CD8-positive, alpha-beta memory T cell (primary cell): ENCODE results near the gene SLC35B3. TPM values are rescaled to one million over a fixed set of nuclear protein-coding genes. Genes with fewer than 3 reads are reported as not detected.
A peak's percentile ranks its signal among the peaks of the same experiment; 100 is the strongest.
"Not testable (repeated sequence)": the region's sequence is repeated elsewhere in the genome, so short reads cannot be mapped to it uniquely, and the experiment has no call there.

ENCODE experiments used
- CTCF ChIA-PET: fragments of 350-600 bp; sonication (Branson Sonifier 250); formaldehyde crosslinking; loops from one replicate; lab custom pipeline; 2021; ENCODE audit warnings: antibody characterized with exemption; lab: Charles Lee
- POLR2A ChIA-PET: fragments of 350-600 bp; sonication (Branson Sonifier 250); formaldehyde crosslinking; loops from one replicate; lab custom pipeline; 2021; ENCODE audit warnings: antibody characterized with exemption; lab: Charles Lee
- DNase-seq, 5 donors: peaks; one replicate each; pipeline versions ENCODE4 v3.0.0 to v3.0.0-alpha.2; 2020 to 2022; ENCODE audit warnings: mixed read lengths in 1 of 5
- H3K27ac ChIP-seq: one replicate; pipeline ENCODE4 v1.7.0; 2013; ENCODE audit warnings: low read depth, mild to moderate bottlenecking, low read length, moderate library complexity
- H3K27me3 ChIP-seq: 2 replicates; pipeline ENCODE4 v1.7.0; 2013; ENCODE audit warnings: low read length, mild to moderate bottlenecking; ENCODE audit not compliant: insufficient read depth, poor library complexity, severe bottlenecking
- H3K36me3 ChIP-seq: 2 replicates; pipeline ENCODE4 v1.7.0; 2013; ENCODE audit warnings: mild to moderate bottlenecking, low read length, moderate library complexity; ENCODE audit not compliant: insufficient read depth
- H3K4me1 ChIP-seq: 2 replicates; pipeline ENCODE4 v1.7.0; 2013; ENCODE audit warnings: mild to moderate bottlenecking, low read length, moderate library complexity; ENCODE audit not compliant: insufficient read depth
- H3K4me3 ChIP-seq: 2 replicates; pipeline ENCODE4 v1.7.0; 2013; ENCODE audit warnings: mild to moderate bottlenecking, low read length
- H3K9me3 ChIP-seq: 2 replicates; pipeline ENCODE4 v1.7.0; 2013; ENCODE audit warnings: mild to moderate bottlenecking, low read length
- H3K27ac Mint-ChIP-seq, 8 donors: one replicate each; pipeline ENCODE4 v1.8.0; 2020 to 2021; ENCODE audit warnings: mixed read lengths in 8 of 8, mild to moderate bottlenecking in 6 of 8, inconsistent platforms in 3 of 8, moderate library complexity in 3 of 8
- H3K27me3 Mint-ChIP-seq, 2 donors: one replicate each; pipeline ENCODE4 v1.8.0; 2020 to 2021; ENCODE audit warnings: mixed read lengths in 2 of 2, mild to moderate bottlenecking in 1 of 2, moderate library complexity in 1 of 2
- H3K36me3 Mint-ChIP-seq, 3 donors: one replicate each; pipeline ENCODE4 v1.8.0; 2020 to 2021; ENCODE audit warnings: mixed read lengths in 3 of 3, inconsistent platforms in 1 of 3, mild to moderate bottlenecking in 1 of 3
- H3K4me1 Mint-ChIP-seq, 3 donors: one replicate each; pipeline ENCODE4 v1.8.0; 2020 to 2021; ENCODE audit warnings: mixed read lengths in 3 of 3, inconsistent platforms in 1 of 3, mild to moderate bottlenecking in 1 of 3
- H3K4me3 Mint-ChIP-seq, 7 donors: one replicate each; pipeline ENCODE4 v1.8.0; 2020 to 2021; ENCODE audit warnings: mixed read lengths in 7 of 7, mild to moderate bottlenecking in 6 of 7, moderate library complexity in 4 of 7, inconsistent platforms in 2 of 7
- H3K9me3 Mint-ChIP-seq, 5 donors: one replicate each; pipeline ENCODE4 v1.8.0; 2020 to 2022; ENCODE audit warnings: mixed read lengths in 5 of 5, mild to moderate bottlenecking in 3 of 5, moderate library complexity in 2 of 5, inconsistent platforms in 1 of 5
- polyA plus RNA-seq: library from polyadenylated mRNA; unstranded; fragments of 300-500 nt; fragmentation: Illumina TruSeq; gene quantifications from one replicate; pipeline ENCODE4 v1.2.3, GENCODE V29; 2021
- total RNA-seq, 2 experiments: library from RNA; stranded (reverse); gene quantifications; one replicate each; pipeline ENCODE4 v1.2.3, GENCODE V29; 2021

Gene SLC35B3
- total and polyA plus RNA-seq, 3 experiments from 2014 or later, result 11.0 to 13.2 (median 12.5) TPM

GRCh38 chr6:8405946-8406345 lies 29.4 kb downstream of the SLC35B3 start:
- H3K27me3 ChIP-seq, CTCF ChIA-PET, H3K4me1 ChIP-seq, POLR2A ChIA-PET, H3K27me3 Mint-ChIP-seq, H3K4me3 ChIP-seq, H3K9me3 ChIP-seq, H3K9me3 Mint-ChIP-seq, H3K27ac Mint-ChIP-seq, H3K36me3 ChIP-seq, H3K4me1 Mint-ChIP-seq, H3K4me3 Mint-ChIP-seq, DNase-seq, H3K27ac ChIP-seq: not testable (repeated sequence)
- H3K36me3 Mint-ChIP-seq, result peaks cover 19 to 29% (median 22%) of the 10 kb centered on the region in 3 donors

GRCh38 chr6:8402546-8402945 lies 32.8 kb downstream of the SLC35B3 start:
- no peaks in the 10 kb centered on the region for H3K4me1 Mint-ChIP-seq
- peaks cover 3 to 23% (median 9%) of the 10 kb centered on the region in 3 donors for H3K36me3 Mint-ChIP-seq
- H3K4me3 Mint-ChIP-seq, result no peak overlapping the region
- POLR2A ChIA-PET, result no interaction called here
- H3K36me3 ChIP-seq, result no peaks in the 10 kb centered on the region
- CTCF ChIA-PET, result no interaction called here
- no peaks in the 10 kb centered on the region for H3K27me3 ChIP-seq
- no peaks in the 10 kb centered on the region for H3K4me1 ChIP-seq
- no peak overlapping the region for H3K4me3 ChIP-seq
- H3K27me3 Mint-ChIP-seq, result no peaks in the 10 kb centered on the region
- no peak overlapping the region for H3K27ac Mint-ChIP-seq
- no peak overlapping the region for H3K27ac ChIP-seq
- H3K9me3 ChIP-seq, result no peaks in the 10 kb centered on the region
- no peaks in the 10 kb centered on the region for H3K9me3 Mint-ChIP-seq
- DNase-seq, result no peak

- peaks cover 0 to 7% of the 10 kb centered on the region in 2 donors for H3K27me3 Mint-ChIP-seq
- ChIA-PET POLR2A (no interaction called here), CTCF (no interaction called here)
- H3K4me1 ChIP-seq, result no peaks in the 10 kb centered on the region
- no peaks in the 10 kb centered on the region for H3K27me3 ChIP-seq
- H3K36me3 ChIP-seq, result no peaks in the 10 kb centered on the region
- no peak overlapping the region for H3K4me3 ChIP-seq
- H3K9me3 Mint-ChIP-seq, result no peaks in the 10 kb centered on the region
- no peaks in the 10 kb centered on the region for H3K4me1 Mint-ChIP-seq
- H3K9me3 ChIP-seq, result no peaks in the 10 kb centered on the region
- DNase-seq, result no peak
- H3K4me3 Mint-ChIP-seq, result no peak overlapping the region
- H3K36me3 Mint-ChIP-seq, result peaks cover 0 to 22% (median 8%) of the 10 kb centered on the region in 3 donors
- H3K27ac Mint-ChIP-seq, result no peak overlapping the region
- H3K27ac ChIP-seq, result no peak overlapping the region
These were observed 34.7 kb downstream of the SLC35B3 start for GRCh38 chr6:8400663-8401062.

- peak in 1 of 5 donors; percentile 14 for DNase-seq
- H3K9me3 ChIP-seq, result no peaks in the 10 kb centered on the region
- POLR2A ChIA-PET, result no interaction called here
- H3K36me3 ChIP-seq, result no peaks in the 10 kb centered on the region
- peaks cover 18% of the 10 kb centered on the region for H3K4me1 ChIP-seq
- no peaks in the 10 kb centered on the region for H3K27me3 ChIP-seq
- Mint-ChIP-seq H3K4me1 (peaks cover 12 to 17% (median 14%) of the 10 kb centered on the region in 3 donors), H3K9me3 (no peaks in the 10 kb centered on the region), H3K36me3 (peaks cover 0 to 8% (median 2%) of the 10 kb centered on the region in 3 donors), H3K4me3 (peak overlapping the region in 2 of 7 donors; percentile 28 to 60), H3K27me3 (peaks cover 1 to 11% of the 10 kb centered on the region in 2 donors), H3K27ac (peak overlapping the region in 1 of 8 donors; percentile 12)
- CTCF ChIA-PET, result no interaction called here
- no peak overlapping the region for H3K4me3 ChIP-seq
- no peak overlapping the region for H3K27ac ChIP-seq
These were observed 42.8 kb downstream of the SLC35B3 start for GRCh38 chr6:8392569-8392968.

GRCh38 chr6:8391934-8392333 lies 43.4 kb downstream of the SLC35B3 start:
- Histone ChIP-seq H3K27me3 (no peaks in the 10 kb centered on the region), H3K36me3 (no peaks in the 10 kb centered on the region), H3K9me3 (no peaks in the 10 kb centered on the region), H3K4me1 (peaks cover 18% of the 10 kb centered on the region), H3K4me3 (no peak overlapping the region), H3K27ac (no peak overlapping the region)
- H3K9me3 Mint-ChIP-seq, result no peaks in the 10 kb centered on the region
- DNase-seq, result no peak
- H3K27ac Mint-ChIP-seq, result no peak overlapping the region
- peaks cover 0 to 6% (median 2%) of the 10 kb centered on the region in 3 donors for H3K36me3 Mint-ChIP-seq
- peaks cover 12 to 17% (median 14%) of the 10 kb centered on the region in 3 donors for H3K4me1 Mint-ChIP-seq
- peaks cover 1 to 9% of the 10 kb centered on the region in 2 donors for H3K27me3 Mint-ChIP-seq
- ChIA-PET POLR2A (no interaction called here), CTCF (no interaction called here)
- no peak overlapping the region for H3K4me3 Mint-ChIP-seq

- Histone ChIP-seq H3K9me3 (no peaks in the 10 kb centered on the region), H3K4me1 (peaks cover 18% of the 10 kb centered on the region), H3K27ac (no peak overlapping the region), H3K36me3 (no peaks in the 10 kb centered on the region), H3K27me3 (no peaks in the 10 kb centered on the region), H3K4me3 (no peak overlapping the region)
- no peak for DNase-seq
- H3K27me3 Mint-ChIP-seq, result peaks cover 3 to 4% of the 10 kb centered on the region in 2 donors
- H3K27ac Mint-ChIP-seq, result no peak overlapping the region
- POLR2A ChIA-PET, result no interaction called here
- no peaks in the 10 kb centered on the region for H3K9me3 Mint-ChIP-seq
- H3K36me3 Mint-ChIP-seq, result no peaks in the 10 kb centered on the region
- H3K4me3 Mint-ChIP-seq, result no peak overlapping the region
- peaks cover 12 to 17% (median 14%) of the 10 kb centered on the region in 3 donors for H3K4me1 Mint-ChIP-seq
- CTCF ChIA-PET, result no interaction called here
These were observed 46.1 kb downstream of the SLC35B3 start for GRCh38 chr6:8389036-8389818.

- Mint-ChIP-seq H3K9me3 (no peaks in the 10 kb centered on the region), H3K4me3 (no peak overlapping the region), H3K4me1 (peaks cover 8 to 13% (median 12%) of the 10 kb centered on the region in 3 donors), H3K27me3 (peaks cover 3 to 4% of the 10 kb centered on the region in 2 donors), H3K36me3 (no peaks in the 10 kb centered on the region), H3K27ac (no peak overlapping the region)
- Histone ChIP-seq H3K4me1 (peaks cover 14% of the 10 kb centered on the region), H3K27me3 (no peaks in the 10 kb centered on the region), H3K27ac (no peak overlapping the region), H3K9me3 (no peaks in the 10 kb centered on the region), H3K36me3 (no peaks in the 10 kb centered on the region), H3K4me3 (no peak overlapping the region)
- no peak for DNase-seq
- ChIA-PET CTCF (no interaction called here), POLR2A (no interaction called here)
These were observed 47.4 kb downstream of the SLC35B3 start for GRCh38 chr6:8387942-8388437.

- no peaks in the 10 kb centered on the region for H3K27me3 ChIP-seq
- Mint-ChIP-seq H3K27ac (no peak overlapping the region), H3K4me1 (no peaks in the 10 kb centered on the region), H3K9me3 (no peaks in the 10 kb centered on the region), H3K4me3 (no peak overlapping the region), H3K36me3 (peaks cover 0 to 2% (median 0%) of the 10 kb centered on the region in 3 donors), H3K27me3 (peaks cover 5 to 12% of the 10 kb centered on the region in 2 donors)
- CTCF ChIA-PET, result no interaction called here
- H3K4me1 ChIP-seq, result no peaks in the 10 kb centered on the region
- DNase-seq, result no peak
- no peaks in the 10 kb centered on the region for H3K9me3 ChIP-seq
- POLR2A ChIA-PET, result no interaction called here
- no peaks in the 10 kb centered on the region for H3K36me3 ChIP-seq
- no peak overlapping the region for H3K4me3 ChIP-seq
- no peak overlapping the region for H3K27ac ChIP-seq
These were observed 51.8 kb downstream of the SLC35B3 start for GRCh38 chr6:8383584-8383983.
